GM12873 (cell line): Measurements from ENCODE around the gene FAM81A.

Source experiments
- CTCF ChIP-seq: IDR thresholded peaks from 2 replicates; pipeline ENCODE4 v1.5.1; 2012; ENCODE audit warnings: low read depth, mild to moderate bottlenecking, moderate library complexity, low read length, control low read depth; ENCODE audit not compliant: insufficient read depth; ENCODE audit errors: missing control alignments

Gene FAM81A

GRCh38 chr15:59457103-59457502, 19.1 kb downstream of the FAM81A start:
- no peak for TF ChIP-seq CTCF

- TF ChIP-seq CTCF = no peak
Observed at GRCh38 chr15:59461521-59461920, 23.5 kb downstream of the FAM81A start.

GRCh38 chr15:59473226-59473625, 35.2 kb downstream of the FAM81A start:
- no peak for TF ChIP-seq CTCF

DNA sequence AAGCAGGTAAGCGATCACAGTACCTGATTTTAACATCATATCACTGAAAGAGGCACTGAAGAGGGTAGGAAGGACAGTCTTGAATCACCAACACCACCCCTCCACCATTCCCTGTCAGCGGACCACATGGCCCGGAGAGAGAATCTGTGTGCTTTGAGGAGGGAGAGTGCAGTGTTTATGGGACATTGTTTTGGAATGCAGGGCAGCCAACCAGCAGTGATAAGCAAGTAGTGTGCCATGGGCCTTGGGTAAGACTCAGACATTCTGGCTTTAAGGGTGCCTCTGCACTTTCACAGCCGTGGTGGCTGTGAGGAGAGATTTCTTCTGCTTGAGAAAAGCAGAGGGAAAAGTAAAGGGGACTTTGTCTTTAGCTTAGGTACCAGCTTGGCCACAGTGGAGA, 46.4 kb downstream of the FAM81A start:
- no peak for TF ChIP-seq CTCF

DNA sequence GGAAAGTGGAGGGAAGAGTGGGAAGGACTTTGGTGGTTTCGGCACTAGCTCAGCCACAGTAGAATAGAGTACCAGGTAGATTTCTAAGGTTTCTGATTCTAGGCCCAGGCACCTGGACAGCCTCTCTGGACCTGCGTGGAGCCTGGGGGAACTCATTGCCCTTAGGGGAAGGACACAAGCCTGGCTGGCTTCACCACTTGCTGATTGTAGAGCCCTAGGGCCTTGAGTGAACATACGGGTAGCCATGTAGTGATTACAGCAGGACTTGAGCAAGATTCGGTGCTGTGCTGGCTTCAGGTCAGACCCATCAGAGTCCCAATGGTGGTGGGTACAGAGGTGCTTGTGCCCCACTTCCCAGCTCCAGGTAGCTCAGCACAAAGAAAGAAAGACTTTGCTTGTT, 47.0 kb downstream of the FAM81A start:
- no peak for TF ChIP-seq CTCF

GRCh38 chr15:59491062-59491461, 53.1 kb downstream of the FAM81A start:
- no peak for TF ChIP-seq CTCF

- TF ChIP-seq CTCF = peak; percentile 84
Observed at GRCh38 chr15:59492389-59493377, 54.7 kb downstream of the FAM81A start.
